GM18951 (cell line): ENCODE data around the gene IL2RG.

Source experiments
- POLR2A ChIP-seq: IDR thresholded peaks from 4 replicates; pipeline ENCODE4 v1.6.1; 2011; ENCODE audit warnings: mild to moderate bottlenecking; ENCODE audit not compliant: insufficient read length, insufficient read depth; ENCODE audit errors: extremely low read depth
- in situ Hi-C: fragments of 300-500 bp; cut with MboI; formaldehyde crosslinking; loops from one replicate; pipeline ENCODE4 v1.12.0; 2022; ENCODE audit warnings: low sequenced_read_pairs, mixed read lengths, inconsistent platforms; ENCODE audit not compliant: unreplicated experiment

Gene IL2RG

GRCh38 chrX:71128915-71129765 is 17.8 kb upstream of the IL2RG start:
- in situ Hi-C loops = no loop called here
- no peak for TF ChIP-seq POLR2A

- no peak for TF ChIP-seq POLR2A
- in situ Hi-C loops = no loop called here
Observed at GRCh38 chrX:71128166-71128833, 16.9 kb upstream of the IL2RG start.

GRCh38 chrX:71118985-71119535 is 7.7 kb upstream of the IL2RG start:
- no peak for TF ChIP-seq POLR2A
- in situ Hi-C loops = no loop called here

- in situ Hi-C loops = no loop called here
- TF ChIP-seq POLR2A = peak; percentile 70
Observed at GRCh38 chrX:71118032-71118984, 6.9 kb upstream of the IL2RG start, which contains the start of gene MED12. Gene MED12 (plus strand): TSS chrX:71118596. CDS start chrX:71118755, 159 bp downstream.

GRCh38 chrX:71117358-71117757 is 6.0 kb upstream of the IL2RG start:
- no peak for TF ChIP-seq POLR2A
- in situ Hi-C loops = no loop called here

- in situ Hi-C loops = no loop called here
- no peak for TF ChIP-seq POLR2A
Observed at GRCh38 chrX:71111921-71112431, 599 bp upstream of the IL2RG start.

GRCh38 chrX:71109051-71109450 is 2.3 kb downstream of the IL2RG start:
- in situ Hi-C loops = no loop called here
- no peak for TF ChIP-seq POLR2A

GRCh38 chrX:71107762-71108360 is 3.5 kb downstream of the IL2RG start:
- TF ChIP-seq POLR2A = no peak

GRCh38 chrX:71107245-71107644 is 4.1 kb downstream of the IL2RG start:
- in situ Hi-C loops = no loop called here
- no peak for TF ChIP-seq POLR2A

More at GRCh38 chrX:71107762-71108360, 3.5 kb downstream of the IL2RG start:
- in situ Hi-C loops = no loop called here

GRCh38 chrX:71106427-71106826 is 5.0 kb downstream of the IL2RG start, which contains the start of gene CXorf65:
Gene CXorf65 (minus strand): TSS chrX:71106740. CDS start chrX:71106556, 184 bp downstream.
- in situ Hi-C loops = no loop called here

GRCh38 chrX:71105628-71106027 is 5.7 kb downstream of the IL2RG start:
- in situ Hi-C loops = no loop called here
- TF ChIP-seq POLR2A = no peak

More at GRCh38 chrX:71106427-71106826, 5.0 kb downstream of the IL2RG start, which contains the start of gene CXorf65:
- TF ChIP-seq POLR2A = peak; percentile 26
